Measurements from ENCODE around the gene RELCH. TPM values are rescaled to one million over a fixed set of nuclear protein-coding genes. Genes with fewer than 3 reads are reported as not detected.

RELCH gene
- total and polyA plus RNA-seq, 10 of the 15 experiments (the other 5 are each of a cell fraction or from before 2014, with no cell fraction given): 3.1 to 23.6 (median 14.5) TPM

DNA sequence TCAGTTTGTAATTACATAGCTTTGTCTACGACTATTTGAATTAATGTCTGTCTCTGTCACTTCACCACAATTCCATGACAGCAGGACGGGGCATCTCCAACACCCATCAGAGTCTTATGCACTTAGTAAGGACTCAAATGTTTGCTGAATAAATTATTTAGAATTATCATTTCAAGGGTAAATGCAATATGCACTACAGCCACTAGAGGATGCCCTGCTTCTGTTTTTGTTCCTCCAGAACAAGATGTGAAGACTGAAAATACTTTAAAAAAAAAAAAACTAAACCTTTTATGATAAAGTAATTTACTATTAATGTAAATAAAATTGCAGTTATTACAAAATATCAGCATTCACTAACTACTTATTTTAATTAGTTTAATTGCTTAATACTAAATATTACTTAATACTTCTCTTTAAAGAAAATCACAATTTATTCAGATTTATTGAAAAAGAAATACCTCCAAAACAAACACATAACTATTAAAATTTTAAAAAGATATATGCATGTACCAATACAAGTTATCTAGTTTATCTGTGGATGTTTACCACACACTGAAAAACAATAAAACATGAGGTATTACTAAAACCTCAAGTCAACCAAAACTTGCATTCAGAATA is 3.4 kb upstream of the RELCH start:
- Histone ChIP-seq H3K27me3 (replicated peaks in 1 of 2; ENCODE audit: control insufficient read depth in 2 of 2, insufficient read depth in 2 of 2, low read length in 1 of 2) (no peaks in the 10 kb centered on the region), H3K9me3 (replicated peaks; ENCODE audit: control insufficient read depth, insufficient read depth, low read length) (no peaks in the 10 kb centered on the region), H4K20me1 (ENCODE audit: control insufficient read depth, insufficient read depth) (no peaks in the 10 kb centered on the region), H2AFZ (ENCODE audit: control insufficient read depth, low read depth, low read length) (no peak overlapping the region), H3K9ac (ENCODE audit: control insufficient read depth, insufficient read depth, low read length) (no peak overlapping the region), H3K4me2 (ENCODE audit: control insufficient read depth, insufficient read depth) (no peak overlapping the region), H3K27ac (ENCODE audit: control insufficient read depth, insufficient read depth) (no peak overlapping the region), H3K79me2 (ENCODE audit: control insufficient read depth, insufficient read depth, low read length) (peaks cover 35% of the 10 kb centered on the region), H3K4me3 (no peak overlapping the region), H3K36me3 (ENCODE audit: control insufficient read depth in 2 of 2, insufficient read depth in 2 of 2, low read length in 1 of 2) (no peaks in the 10 kb centered on the region), H3K4me1 (ENCODE audit: control insufficient read depth, insufficient read depth, low read length) (peaks cover 3% of the 10 kb centered on the region)
- no peak for FAIRE-seq
- ChIA-PET POLR2A (no interaction called here), CTCF (interaction anchor here (0.7 to 11.7 kb wide), 15 partner anchors 9 to 402 kb away, joined by 3 to 268 read pairs (median 4); no protein-coding TSS in a partner anchor), RAD21 (ENCODE audit: unreplicated experiment) (interaction anchor here (0.9 to 8.9 kb wide), 5 partner anchors 26 to 242 kb away, joined by 3 to 98 read pairs (median 4); no protein-coding TSS in a partner anchor), SMC1A (ENCODE audit: uncharacterized antibody, unreplicated experiment) (interaction anchor here (0.6 to 6.4 kb wide), 9 partner anchors 9 to 238 kb away, joined by 3 to 102 read pairs (median 4); no protein-coding TSS in a partner anchor)
- TF ChIP-seq RAD21 (IDR thresholded peaks at IDR 0.05; ENCODE audit: insufficient read depth, low read depth, low read length): peak; percentile 95
- no peak for TF ChIP-seq RUNX3 (IDR thresholded peaks at IDR 0.05; ENCODE audit: low read length)
- TF ChIP-seq TARDBP (IDR thresholded peaks at IDR 0.05; ENCODE audit: borderline replicate concordance): no peak
- peak; percentile 80; the same call in 1 of the 2 replicates for TF ChIP-seq SMC3 (IDR thresholded peaks at IDR 0.05; ENCODE audit: borderline replicate concordance, low read length)
- no peak for TF ChIP-seq ATF7 (IDR thresholded peaks at IDR 0.05; ENCODE audit: low read depth)
- TF ChIP-seq, protein P1, sequence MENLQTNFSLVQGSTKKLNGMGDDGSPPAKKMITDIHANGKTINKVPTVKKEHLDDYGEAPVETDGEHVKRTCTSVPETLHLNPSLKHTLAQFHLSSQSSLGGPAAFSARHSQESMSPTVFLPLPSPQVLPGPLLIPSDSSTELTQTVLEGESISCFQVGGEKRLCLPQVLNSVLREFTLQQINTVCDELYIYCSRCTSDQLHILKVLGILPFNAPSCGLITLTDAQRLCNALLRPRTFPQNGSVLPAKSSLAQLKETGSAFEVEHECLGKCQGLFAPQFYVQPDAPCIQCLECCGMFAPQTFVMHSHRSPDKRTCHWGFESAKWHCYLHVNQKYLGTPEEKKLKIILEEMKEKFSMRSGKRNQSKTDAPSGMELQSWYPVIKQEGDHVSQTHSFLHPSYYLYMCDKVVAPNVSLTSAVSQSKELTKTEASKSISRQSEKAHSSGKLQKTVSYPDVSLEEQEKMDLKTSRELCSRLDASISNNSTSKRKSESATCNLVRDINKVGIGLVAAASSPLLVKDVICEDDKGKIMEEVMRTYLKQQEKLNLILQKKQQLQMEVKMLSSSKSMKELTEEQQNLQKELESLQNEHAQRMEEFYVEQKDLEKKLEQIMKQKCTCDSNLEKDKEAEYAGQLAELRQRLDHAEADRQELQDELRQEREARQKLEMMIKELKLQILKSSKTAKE (IDR thresholded peaks at IDR 0.05; ENCODE audit: low read depth, poor library complexity, severe bottlenecking): peak; percentile 20
- TF ChIP-seq, protein P2, sequence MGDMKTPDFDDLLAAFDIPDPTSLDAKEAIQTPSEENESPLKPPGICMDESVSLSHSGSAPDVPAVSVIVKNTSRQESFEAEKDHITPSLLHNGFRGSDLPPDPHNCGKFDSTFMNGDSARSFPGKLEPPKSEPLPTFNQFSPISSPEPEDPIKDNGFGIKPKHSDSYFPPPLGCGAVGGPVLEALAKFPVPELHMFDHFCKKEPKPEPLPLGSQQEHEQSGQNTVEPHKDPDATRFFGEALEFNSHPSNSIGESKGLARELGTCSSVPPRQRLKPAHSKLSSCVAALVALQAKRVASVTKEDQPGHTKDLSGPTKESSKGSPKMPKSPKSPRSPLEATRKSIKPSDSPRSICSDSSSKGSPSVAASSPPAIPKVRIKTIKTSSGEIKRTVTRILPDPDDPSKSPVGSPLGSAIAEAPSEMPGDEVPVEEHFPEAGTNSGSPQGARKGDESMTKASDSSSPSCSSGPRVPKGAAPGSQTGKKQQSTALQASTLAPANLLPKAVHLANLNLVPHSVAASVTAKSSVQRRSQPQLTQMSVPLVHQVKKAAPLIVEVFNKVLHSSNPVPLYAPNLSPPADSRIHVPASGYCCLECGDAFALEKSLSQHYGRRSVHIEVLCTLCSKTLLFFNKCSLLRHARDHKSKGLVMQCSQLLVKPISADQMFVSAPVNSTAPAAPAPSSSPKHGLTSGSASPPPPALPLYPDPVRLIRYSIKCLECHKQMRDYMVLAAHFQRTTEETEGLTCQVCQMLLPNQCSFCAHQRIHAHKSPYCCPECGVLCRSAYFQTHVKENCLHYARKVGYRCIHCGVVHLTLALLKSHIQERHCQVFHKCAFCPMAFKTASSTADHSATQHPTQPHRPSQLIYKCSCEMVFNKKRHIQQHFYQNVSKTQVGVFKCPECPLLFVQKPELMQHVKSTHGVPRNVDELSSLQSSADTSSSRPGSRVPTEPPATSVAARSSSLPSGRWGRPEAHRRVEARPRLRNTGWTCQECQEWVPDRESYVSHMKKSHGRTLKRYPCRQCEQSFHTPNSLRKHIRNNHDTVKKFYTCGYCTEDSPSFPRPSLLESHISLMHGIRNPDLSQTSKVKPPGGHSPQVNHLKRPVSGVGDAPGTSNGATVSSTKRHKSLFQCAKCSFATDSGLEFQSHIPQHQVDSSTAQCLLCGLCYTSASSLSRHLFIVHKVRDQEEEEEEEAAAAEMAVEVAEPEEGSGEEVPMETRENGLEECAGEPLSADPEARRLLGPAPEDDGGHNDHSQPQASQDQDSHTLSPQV (IDR thresholded peaks at IDR 0.05): no peak
- peak; percentile 88 for TF ChIP-seq ZNF384 (IDR thresholded peaks at IDR 0.05; ENCODE audit: borderline replicate concordance, low read depth, low read length)
- no peak for TF ChIP-seq HDGF (IDR thresholded peaks at IDR 0.05)
- TF ChIP-seq HDAC6 (IDR thresholded peaks at IDR 0.05; ENCODE audit: unreplicated experiment): no peak
- TF ChIP-seq POU2F2 (IDR thresholded peaks at IDR 0.05; ENCODE audit: borderline replicate concordance, low read depth, low read length): no peak
- TF ChIP-seq, protein P3, sequence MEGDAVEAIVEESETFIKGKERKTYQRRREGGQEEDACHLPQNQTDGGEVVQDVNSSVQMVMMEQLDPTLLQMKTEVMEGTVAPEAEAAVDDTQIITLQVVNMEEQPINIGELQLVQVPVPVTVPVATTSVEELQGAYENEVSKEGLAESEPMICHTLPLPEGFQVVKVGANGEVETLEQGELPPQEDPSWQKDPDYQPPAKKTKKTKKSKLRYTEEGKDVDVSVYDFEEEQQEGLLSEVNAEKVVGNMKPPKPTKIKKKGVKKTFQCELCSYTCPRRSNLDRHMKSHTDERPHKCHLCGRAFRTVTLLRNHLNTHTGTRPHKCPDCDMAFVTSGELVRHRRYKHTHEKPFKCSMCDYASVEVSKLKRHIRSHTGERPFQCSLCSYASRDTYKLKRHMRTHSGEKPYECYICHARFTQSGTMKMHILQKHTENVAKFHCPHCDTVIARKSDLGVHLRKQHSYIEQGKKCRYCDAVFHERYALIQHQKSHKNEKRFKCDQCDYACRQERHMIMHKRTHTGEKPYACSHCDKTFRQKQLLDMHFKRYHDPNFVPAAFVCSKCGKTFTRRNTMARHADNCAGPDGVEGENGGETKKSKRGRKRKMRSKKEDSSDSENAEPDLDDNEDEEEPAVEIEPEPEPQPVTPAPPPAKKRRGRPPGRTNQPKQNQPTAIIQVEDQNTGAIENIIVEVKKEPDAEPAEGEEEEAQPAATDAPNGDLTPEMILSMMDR (IDR thresholded peaks at IDR 0.05 in 2 of 3, conservative IDR thresholded peaks at IDR 0.05 in 1 of 3; ENCODE audit: control insufficient read depth in 2 of 3, extremely low read depth in 1 of 3, insufficient read depth in 1 of 3, low read depth in 3 of 3, low read length in 3 of 3): peak; percentile 89 to 93 (median 91)
- no peak for DNase-seq (ENCODE audit: low read depth, low spot score)
- WGBS (ENCODE audit: insufficient coverage, insufficient replicate concordance, low lambda C conversion rate, missing lambda C conversion rate): 0% methylated on average over 2 of the region's 2 CpGs
- intact Hi-C loops (cut with micrococcal nuclease; ENCODE audit: unreplicated experiment) (loop anchor here (1.0 to 10.0 kb wide), 4 partner anchors 66 to 801 kb away; no protein-coding TSS in a partner anchor), in situ Hi-C loops (cut with MboI) (no loop called here)
- no TSS peak for BruUV-seq (replicated peaks)
- ATAC-seq: no peak
